Lower leg skin (tissue), 4 donors: ENCODE results near the gene PCDHGB2. TPM values are rescaled to one million over a fixed set of nuclear protein-coding genes. Genes with fewer than 3 reads are reported as not detected.
"Not testable (repeated sequence)": the region's sequence is repeated elsewhere in the genome, so short reads cannot be mapped to it uniquely, and the experiment has no call there.

Source experiments
- DNase-seq, 2 donors: peaks; one replicate each; pipeline ENCODE4 v3.0.0-alpha.2; 2019; ENCODE audit warnings: low spot score in 2 of 2
- H3K4me3 ChIP-seq: fragments of 200-600 bp; sonication (generic); 2 replicates; pipeline ENCODE4 v1.5.1; 2017; ENCODE audit warnings: mild to moderate bottlenecking, low read depth; ENCODE audit not compliant: poor library complexity, severe bottlenecking
- CTCF ChIP-seq, 3 donors: fragments of 450-650 bp; IDR thresholded peaks; one replicate each; pipeline ENCODE4 v1.5.1; 2016; ENCODE audit warnings: antibody characterized with exemption in 3 of 3, mild to moderate bottlenecking in 3 of 3, moderate library complexity in 2 of 3
- POLR2A ChIP-seq, 2 donors: fragments of 450-650 bp; IDR thresholded peaks; one replicate each; pipeline ENCODE4 v1.6.1; 2016 to 2017; ENCODE audit warnings: antibody characterized with exemption in 2 of 2, mild to moderate bottlenecking in 1 of 2, moderate library complexity in 1 of 2
- WGBS, 2 donors: methylation state at CpG; one replicate each; pipeline ENCODE4 v1.1.5; 2018; 5-methylcytosine and 5-hydroxymethylcytosine counted together
- intact Hi-C: fragments of 100-400 bp; cut with DNase I; formaldehyde crosslinking; loops from one replicate; pipeline ENCODE4 v1.15.0; 2023; ENCODE audit warnings: low total_unique reads
- total RNA-seq, 4 donors: library from RNA; depleted of rRNA; stranded (reverse); fragments of >200 nt; gene quantifications; one replicate each; pipeline ENCODE4 v1.1.0, GENCODE V29; 2016

Gene PCDHGB2
- total RNA-seq, 4 donors from 2014 or later = 2.1 to 4.0 (median 2.6) TPM

GRCh38 chr5:141338538-141339306, 21.1 kb upstream of the PCDHGB2 start, which contains the start of gene PCDHGA2:
TSS of gene PCDHGA2 (plus strand) at chr5:141338760.
- TF ChIP-seq CTCF (IDR thresholded peaks at IDR 0.05) (no peak), POLR2A (IDR thresholded peaks at IDR 0.05) (no peak)
- intact Hi-C loops = no loop called here
- 7 to 15% methylated on average over 27 of the region's 27 CpGs for WGBS, 2 donors

GRCh38 chr5:141340781-141341354, 18.9 kb upstream of the PCDHGB2 start:
- 41 to 66% methylated on average over 27 to 39 of the region's 45 CpGs for WGBS, 2 donors
- H3K4me3 ChIP-seq, DNase-seq, intact Hi-C loops: not testable (repeated sequence)

More at GRCh38 chr5:141338538-141339306, 21.1 kb upstream of the PCDHGB2 start, which contains the start of gene PCDHGA2:
- H3K4me3 ChIP-seq = peak within 1 kb of the TSS; percentile 14
- DNase-seq = no peak

- H3K4me3 ChIP-seq = no peak overlapping the region
- no peak for TF ChIP-seq POLR2A (IDR thresholded peaks at IDR 0.05)
- no peak for TF ChIP-seq CTCF (IDR thresholded peaks at IDR 0.05)
- no peak for DNase-seq
- intact Hi-C loops = no loop called here
- 18 to 22% methylated on average over 1 of the region's 1 CpG for WGBS, 2 donors
Measured at GRCh38 chr5:141342773-141343172, 17.0 kb upstream of the PCDHGB2 start.

- no peak within 1 kb of the TSS for H3K4me3 ChIP-seq
- 23 to 31% methylated on average over 9 of the region's 9 CpGs for WGBS, 2 donors
- no peak for DNase-seq
- intact Hi-C loops = no loop called here
- no peak for TF ChIP-seq CTCF (IDR thresholded peaks at IDR 0.05)
Measured at GRCh38 chr5:141343242-141343952, 16.4 kb upstream of the PCDHGB2 start, which contains the start of gene PCDHGA3. TSS of gene PCDHGA3 (plus strand) at chr5:141343829. CDS start at chr5:141344034, 205 bp downstream.

- no peak for DNase-seq
- WGBS, 2 donors = 24 to 26% methylated on average over 31 of the region's 31 CpGs
- no peak overlapping the region for H3K4me3 ChIP-seq
- TF ChIP-seq POLR2A (IDR thresholded peaks at IDR 0.05) (no peak), CTCF (IDR thresholded peaks at IDR 0.05) (no peak)
- intact Hi-C loops = no loop called here
Measured at GRCh38 chr5:141343953-141344463, 15.8 kb upstream of the PCDHGB2 start.

- DNase-seq = no peak
- H3K4me3 ChIP-seq = no peak overlapping the region
- 36% methylated on average over 20 of the region's 20 CpGs for WGBS, 2 donors
- intact Hi-C loops = no loop called here
- TF ChIP-seq CTCF (IDR thresholded peaks at IDR 0.05) = no peak
- TF ChIP-seq POLR2A (IDR thresholded peaks at IDR 0.05) = no peak
Measured at GRCh38 chr5:141345327-141345726, 14.5 kb upstream of the PCDHGB2 start.

- WGBS, 2 donors = 50 to 60% methylated on average over 12 to 20 of the region's 35 CpGs
- DNase-seq, intact Hi-C loops, H3K4me3 ChIP-seq: not testable (repeated sequence)
Measured at GRCh38 chr5:141346017-141346416, 13.8 kb upstream of the PCDHGB2 start.
